Erythroblast (primary cell): ENCODE measurements around the gene UIMC1.

Experiments used
- GATA1 ChIP-seq: IDR thresholded peaks from 2 replicates; pipeline ENCODE4 v1.6.1; 2011; ENCODE audit warnings: low read depth, mild to moderate bottlenecking, control low read depth, low read length, moderate library complexity
- POLR2A ChIP-seq: IDR thresholded peaks from 2 replicates; pipeline ENCODE4 v1.6.1; 2011; ENCODE audit warnings: mild to moderate bottlenecking, low read length

GRCh38 chr5:177024559-177024958 is 18.0 kb upstream of the UIMC1 start:
- TF ChIP-seq POLR2A, result no peak
- no peak for TF ChIP-seq GATA1
